GM19240 (cell line): Measurements from ENCODE around the gene MRGPRX3.
"Not testable (repeated sequence)": the region's sequence is repeated elsewhere in the genome, so short reads cannot be mapped to it uniquely, and the experiment has no call there.

ENCODE experiments used
- DNase-seq: peaks from one replicate; pipeline ENCODE4 v3.0.0; 2011; ENCODE audit warnings: low spot score; ENCODE audit not compliant: insufficient read length

MRGPRX3 gene

DNA sequence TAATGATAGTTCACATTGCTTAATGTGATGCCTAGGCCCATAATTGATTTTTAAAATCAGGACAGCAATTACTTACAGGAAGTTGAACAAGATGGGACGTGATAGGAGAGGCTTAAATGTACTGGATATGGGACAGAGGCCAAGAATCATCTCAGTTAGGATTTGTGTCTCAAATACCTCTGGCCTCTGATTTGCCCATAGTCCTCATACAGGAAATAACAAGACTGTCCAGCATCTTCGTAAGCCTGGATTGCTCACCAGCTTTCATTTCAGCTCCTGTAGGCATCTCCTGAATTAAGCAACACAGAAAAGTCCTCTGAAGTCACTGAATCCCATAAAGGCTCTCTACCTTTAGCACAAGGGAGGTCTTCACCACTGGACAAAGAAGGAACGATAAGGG, at the start of gene MRGPRX3:
Gene MRGPRX3 (plus strand): TSS at position 231 of the 400 bp plus-strand sequence. CDS start 4,632 bp downstream, outside the sequence.
- no peak for DNase-seq

DNA sequence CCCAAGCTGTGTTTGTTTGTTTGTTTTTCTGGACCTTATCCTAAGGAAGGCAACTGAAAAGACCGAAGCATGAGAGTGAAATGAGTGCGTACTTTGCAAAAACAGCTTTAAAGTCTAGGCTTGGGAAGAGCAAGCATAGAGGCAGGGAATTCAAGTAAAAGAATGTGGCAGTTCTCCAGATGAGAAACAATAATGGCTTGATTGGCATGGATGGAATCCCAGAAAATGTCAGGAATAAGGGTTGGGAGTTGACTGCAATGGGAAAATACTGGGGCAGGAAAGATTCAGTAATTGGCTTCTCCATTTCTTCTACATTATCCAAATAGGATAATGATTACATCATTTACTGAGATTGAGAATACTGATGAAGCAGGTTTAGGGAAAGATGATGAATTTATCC, 44.0 kb upstream of the MRGPRX3 start:
- DNase-seq = no peak

DNA sequence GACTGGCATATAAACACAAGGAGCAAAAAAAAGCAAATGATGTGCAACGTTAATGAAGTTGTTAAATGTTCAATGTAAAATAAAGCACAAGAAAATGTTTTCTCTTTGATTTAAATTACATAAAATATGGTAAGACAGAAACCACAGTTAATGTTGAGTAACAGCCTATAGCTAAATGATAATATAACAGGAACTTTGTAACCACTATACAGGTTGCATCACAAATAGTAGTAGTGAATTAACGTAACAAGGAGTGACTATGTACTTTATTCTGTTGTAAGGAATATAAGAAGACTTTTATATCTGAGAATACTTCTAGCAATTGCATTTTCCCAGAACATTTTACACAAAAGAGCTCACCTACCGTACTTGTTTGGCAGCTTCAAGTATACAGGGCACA, 43.4 kb upstream of the MRGPRX3 start:
- DNase-seq = no peak

DNA sequence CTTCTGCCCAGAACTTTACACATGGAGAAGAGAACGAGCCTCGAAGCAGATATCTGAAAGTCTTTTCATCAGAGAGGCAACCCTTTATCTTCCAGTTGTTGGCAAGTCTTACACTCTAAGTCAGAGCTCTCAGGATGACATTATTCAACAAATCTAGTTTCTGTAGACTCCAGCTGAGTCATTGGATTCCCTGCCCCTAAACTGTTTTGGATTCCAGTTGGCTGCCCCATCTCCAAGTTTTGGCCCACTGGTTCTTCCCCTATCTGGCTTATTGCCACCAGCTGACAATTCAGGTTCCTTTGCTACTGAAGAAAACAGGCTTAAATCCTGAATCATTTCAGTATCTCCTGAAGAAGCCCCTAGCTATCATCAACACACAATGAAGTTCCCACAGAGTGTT, 40.6 kb upstream of the MRGPRX3 start:
- no peak for DNase-seq

DNA sequence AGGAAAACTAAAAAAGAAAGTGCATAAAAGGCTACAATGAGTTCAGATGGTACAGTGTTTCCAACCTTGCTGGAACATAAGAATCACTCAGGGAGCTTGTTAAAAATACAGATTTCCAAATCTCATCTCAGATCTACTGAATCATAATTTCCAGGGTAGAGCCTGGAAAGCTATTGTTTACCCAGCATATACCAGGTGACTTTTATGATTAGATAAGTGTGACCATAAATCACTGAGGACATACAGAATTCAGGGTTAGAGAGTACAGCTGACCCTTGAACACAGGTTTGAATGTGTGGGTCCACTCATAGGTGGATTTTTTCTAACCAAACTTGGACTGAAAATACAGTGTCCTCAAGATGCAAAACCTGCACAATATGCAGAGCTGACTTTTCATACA, 38.4 kb upstream of the MRGPRX3 start:
- DNase-seq = no peak

DNA sequence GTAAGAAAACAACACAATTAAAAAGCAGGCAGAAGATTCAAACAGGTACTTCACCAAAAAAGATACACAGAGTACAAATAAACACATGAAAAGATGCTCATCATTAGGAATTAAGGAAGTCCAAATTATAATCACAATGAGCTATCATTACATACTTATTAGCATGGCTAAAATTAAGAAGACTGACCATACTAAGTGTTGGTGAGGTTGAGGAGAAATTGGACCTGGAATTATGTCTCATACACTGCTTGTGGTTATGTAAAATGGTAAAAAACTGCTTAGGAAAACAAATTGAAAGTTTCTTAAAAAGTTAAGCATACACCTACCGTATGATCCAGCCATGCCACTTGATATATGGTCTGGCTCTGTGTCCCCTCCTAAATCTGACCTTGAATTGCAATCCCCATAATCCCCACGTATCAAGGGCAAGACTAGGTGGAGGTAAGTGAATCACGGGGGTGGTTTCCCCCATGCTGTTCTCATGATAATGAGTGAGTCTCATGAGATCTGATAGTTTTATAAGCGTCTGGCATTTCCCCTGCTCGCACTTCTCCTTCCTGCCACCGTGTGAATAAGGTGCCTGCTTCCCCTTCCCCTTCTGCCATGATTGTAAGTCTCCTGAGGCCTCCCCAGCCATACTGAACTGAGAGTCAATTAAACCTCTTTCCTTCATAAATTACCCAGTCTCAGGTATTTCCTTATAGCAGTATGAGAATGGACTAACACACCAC, 31.3 kb upstream of the MRGPRX3 start:
- no peak for DNase-seq

DNA sequence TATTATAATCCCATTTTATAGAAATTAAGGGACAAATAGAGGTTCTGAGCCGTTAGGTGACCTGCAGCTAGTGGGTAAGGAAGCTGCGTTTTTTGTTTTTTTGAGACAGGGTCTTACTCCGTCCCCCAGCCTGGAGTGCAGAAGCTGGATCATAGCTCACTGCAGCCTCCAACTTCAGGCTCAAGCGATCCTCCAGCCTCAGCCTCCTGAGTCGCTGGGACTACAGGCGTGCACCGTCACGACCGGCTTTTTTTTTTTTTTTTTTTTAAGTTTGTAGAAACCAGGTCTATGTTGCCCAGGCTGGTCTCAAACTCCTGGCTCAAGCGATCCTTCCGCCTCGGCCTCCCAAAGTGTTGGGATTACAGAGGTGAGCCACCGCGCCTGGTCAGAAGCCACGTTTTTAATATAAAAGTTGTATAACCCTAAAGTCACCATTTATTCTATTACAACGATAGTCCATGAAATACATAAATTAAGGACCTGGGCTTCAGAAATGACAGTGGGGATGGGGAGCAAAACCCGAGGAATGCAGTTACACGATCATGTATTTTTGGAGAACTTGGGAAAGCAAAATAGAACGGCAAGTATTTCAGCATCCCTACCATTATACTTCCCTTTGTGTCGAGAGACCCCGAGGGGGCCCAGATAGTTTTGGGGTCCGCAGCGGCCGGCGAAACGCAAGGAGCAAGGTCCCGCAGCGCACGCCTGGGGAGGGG, 27.1 kb upstream of the MRGPRX3 start:
- DNase-seq = no peak

DNA sequence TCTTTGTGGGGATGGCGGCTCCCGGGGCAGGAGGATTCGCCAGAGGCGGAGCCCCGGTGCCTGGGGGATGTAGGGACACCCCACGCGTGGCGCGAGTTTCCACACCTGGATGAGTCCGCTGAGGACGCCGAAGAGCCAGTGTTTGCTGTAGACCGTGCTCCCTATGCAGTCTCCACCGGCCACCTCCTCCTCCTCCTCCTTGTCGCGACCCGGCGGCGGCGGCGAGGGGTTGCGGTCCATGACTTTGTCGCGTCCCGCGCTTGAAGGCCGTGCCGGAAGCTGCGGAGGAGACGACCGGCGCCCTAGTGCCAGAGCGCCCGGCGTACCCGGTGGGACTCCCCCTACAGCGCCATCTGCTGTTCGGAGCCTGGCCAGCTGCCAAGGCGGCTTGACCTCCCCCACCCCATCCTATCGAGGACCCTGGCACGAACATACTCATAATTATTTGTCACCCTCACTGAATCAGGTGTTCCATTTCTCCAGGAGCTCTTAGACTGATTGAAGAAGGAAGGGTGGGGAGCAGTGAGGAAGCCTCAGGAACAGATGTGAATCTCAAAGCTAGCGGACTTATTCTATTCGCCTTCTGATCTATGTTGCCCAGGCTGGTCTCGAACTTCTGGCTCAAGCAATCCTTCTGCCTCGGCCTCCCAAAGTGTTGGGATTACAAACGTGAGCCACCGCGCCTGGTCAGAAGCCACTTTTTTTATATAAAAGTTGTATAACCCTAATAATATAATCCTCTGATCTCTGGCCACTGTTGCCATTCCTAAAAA, 26.4 kb upstream of the MRGPRX3 start, which contains the start of gene SAAL1:
Gene SAAL1 (minus strand): TSS at position 281 of the 773 bp plus-strand sequence. CDS start 41 bp downstream, at position 240.
- peak; percentile 73 for DNase-seq

DNA sequence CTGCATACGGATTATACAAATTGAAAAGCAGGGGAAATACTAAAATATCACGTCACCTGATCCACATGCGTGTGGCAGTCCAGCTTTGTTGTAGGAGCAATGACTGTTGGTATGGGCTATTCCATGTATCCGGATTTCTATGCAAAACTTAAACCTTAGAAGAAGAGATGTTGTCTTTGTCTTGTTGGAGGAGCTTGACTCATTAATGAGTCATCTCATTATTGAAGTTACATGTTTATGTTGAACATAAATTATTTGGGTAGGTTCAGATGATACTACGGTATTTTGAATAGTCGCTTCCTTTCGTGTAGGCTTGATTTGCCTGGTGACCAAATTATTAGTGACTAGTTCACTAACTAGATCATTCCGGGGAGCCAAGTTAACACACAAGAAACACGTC, 25.7 kb upstream of the MRGPRX3 start:
- no peak for DNase-seq

DNA sequence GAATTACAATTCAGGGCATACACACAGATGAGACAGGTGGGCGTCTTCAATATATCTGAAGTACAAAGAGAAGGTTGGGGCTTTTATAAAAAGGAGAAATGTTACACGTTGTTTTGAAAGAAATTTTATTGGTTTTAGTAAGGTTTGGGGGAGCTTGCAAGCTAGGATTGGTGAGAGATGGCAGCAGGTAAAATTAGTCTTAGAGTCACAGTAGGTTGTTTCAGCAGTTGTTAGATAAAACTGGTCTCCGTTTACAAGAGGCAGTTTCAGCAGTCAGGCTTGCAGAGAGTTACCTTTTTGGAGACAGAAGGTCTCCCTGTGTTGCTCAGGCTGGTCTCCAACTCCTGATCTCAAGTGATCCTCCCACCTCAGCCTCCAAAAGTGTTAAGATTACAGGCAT, 24.1 kb upstream of the MRGPRX3 start:
- no peak for DNase-seq

DNA sequence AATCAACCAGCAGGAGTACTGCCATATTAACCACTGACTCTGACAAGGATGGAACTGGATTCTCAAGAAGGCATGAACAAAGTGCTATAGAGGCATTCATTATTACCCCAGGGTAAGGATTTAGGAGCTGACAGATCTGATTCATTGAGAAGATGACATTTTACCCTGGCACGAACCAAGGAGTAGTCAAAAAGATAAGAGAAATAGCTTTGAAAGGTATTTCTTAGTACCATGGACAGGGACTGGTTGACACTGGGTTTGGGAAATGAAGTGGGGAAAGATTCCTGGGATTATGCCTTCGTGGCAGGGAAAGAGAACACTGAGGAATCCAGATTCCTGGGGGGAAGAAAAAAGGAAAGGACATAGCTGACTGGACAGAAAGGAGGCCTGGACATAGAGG, 21.4 kb upstream of the MRGPRX3 start:
- DNase-seq = no peak

DNA sequence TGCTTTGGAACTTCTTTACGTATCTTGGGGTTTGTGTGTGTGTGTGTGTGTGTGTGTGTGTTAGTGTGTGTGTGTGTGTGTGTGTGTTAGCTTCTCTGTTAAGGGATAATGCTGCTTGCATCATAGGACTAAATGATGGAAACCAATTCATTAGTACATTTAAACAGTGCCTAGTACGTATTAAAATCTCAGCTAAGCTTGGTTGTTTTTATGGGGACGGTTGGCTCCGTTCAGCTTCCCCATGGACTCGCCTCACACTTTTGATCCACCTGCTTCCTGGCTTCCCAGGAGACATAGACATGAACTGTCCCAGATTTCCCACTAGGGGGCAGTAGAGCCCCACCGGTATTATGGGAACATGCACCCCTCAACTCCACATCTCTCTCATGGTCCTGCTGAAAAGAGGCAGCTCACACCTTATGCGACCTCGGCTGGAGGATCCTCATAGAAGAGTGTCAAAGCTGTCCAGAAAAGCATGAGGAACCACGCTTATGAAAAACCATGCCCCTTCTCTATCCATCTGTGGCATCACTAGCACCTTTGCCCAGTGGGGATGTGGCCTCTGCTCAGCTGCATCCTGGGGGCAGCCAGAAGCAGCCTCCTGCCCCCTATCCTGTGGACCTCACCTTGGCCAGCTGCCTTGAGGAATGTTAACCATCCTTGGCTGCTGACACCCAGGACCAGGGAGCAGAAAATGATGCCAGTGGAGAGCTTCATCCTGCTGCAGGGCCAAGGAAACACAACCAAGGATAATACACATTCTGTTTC, 16.8 kb upstream of the MRGPRX3 start:
- peak; percentile 78 for DNase-seq

DNA sequence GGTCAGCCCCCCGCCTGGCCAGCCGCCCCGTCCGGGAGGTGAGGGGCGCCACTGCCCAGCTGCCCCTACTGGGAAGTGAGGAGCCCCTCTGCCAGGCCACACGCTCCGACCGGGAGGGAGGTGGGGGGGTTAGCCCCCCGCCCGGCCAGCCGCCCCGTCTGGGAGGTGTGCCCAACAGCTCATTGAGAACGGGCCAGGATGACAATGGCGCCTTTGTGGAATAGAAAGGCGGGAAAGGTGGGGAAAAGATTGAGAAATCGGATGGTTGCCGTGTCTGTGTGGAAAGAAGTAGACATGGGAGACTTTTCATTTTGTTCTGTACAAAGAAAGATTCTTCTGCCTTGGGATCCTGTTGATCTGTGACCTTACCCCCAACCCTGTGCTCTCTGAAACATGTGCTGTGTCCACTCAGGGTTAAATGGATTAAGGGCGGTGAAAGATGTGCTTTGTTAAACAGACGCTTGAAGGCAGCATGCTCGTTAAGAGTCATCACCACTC, 11.0 kb upstream of the MRGPRX3 start:
- not testable (repeated sequence) for DNase-seq

DNA sequence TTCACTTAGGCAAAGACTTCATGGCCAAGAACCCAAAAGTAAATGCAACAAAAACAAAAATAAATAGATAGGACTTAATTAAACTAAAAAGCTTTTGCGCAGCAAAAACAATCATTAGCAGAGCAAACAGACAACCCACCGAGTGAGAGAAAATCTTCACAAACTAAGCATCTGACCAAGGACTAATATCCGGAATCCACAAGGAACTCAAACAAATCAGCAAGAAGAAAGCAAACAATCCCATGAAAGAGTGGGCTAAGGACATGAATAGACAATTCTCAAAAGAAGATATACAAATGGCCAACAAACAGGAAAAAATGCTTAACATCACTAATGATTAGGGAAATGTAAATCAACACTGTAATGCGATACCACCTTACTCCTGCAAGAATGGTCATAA, 1.3 kb upstream of the MRGPRX3 start:
- DNase-seq = not testable (repeated sequence)

DNA sequence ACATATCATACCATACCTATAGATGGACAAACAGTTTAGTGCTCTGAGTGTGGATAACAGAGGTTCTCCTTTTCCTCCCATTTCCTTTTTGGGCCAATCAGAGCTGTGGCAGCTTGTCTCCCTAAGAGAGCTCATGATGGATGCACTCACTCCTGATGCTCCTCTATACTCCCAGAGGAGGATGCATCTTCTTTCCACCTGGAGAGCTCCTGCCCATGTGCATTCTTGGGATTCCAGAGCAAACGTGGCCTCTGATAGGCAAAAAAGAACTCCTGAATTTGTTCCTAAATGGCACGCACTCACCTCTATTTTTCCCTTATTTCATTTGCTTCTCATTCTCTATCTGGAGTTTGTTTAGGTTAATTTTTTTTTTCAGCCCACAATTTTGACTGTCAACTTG, 2.9 kb downstream of the MRGPRX3 start:
- DNase-seq = no peak

DNA sequence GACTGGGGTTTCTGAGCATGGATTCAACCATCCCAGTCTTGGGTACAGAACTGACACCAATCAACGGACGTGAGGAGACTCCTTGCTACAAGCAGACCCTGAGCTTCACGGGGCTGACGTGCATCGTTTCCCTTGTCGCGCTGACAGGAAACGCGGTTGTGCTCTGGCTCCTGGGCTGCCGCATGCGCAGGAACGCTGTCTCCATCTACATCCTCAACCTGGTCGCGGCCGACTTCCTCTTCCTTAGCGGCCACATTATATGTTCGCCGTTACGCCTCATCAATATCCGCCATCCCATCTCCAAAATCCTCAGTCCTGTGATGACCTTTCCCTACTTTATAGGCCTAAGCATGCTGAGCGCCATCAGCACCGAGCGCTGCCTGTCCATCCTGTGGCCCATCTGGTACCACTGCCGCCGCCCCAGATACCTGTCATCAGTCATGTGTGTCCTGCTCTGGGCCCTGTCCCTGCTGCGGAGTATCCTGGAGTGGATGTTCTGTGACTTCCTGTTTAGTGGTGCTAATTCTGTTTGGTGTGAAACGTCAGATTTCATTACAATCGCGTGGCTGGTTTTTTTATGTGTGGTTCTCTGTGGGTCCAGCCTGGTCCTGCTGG, 4.9 kb downstream of the MRGPRX3 start:
- DNase-seq = no peak

DNA sequence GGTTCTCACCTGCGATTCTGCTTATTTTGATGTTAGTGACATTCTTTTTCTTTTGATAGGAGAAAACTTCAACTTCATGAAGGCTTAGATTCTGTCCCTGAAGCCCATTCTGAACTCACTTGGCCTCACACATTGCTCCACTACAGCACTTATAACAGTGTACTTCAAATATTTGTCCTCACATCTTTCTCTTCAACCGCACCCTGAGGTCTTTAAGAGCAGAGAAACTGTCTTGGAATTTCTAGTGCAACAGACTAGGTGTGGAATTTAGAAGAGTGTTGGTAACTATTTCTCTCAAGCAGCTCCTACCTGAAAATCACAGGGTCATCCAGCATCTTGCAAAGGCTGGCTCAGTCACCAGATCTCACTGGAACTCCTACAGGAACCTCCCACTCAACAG, 7.8 kb downstream of the MRGPRX3 start:
- DNase-seq = no peak

DNA sequence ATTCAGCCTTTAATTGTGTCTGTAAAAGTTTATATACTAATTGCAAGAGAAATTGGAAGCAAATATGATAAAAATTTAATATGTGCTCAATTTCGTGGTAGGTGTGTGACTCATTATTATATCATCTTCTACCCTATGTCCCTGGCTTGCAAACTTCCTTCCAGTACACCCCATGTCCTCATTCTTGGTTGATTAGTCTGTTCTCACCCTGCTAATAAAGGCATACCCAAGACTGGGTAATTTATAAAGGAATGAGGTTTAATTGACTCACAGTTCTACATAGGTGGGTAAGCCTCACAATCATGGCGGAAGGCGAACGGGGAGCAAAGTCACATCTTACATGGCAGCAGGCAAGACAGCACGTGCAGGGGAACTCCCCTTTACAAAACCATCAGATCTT, 11.9 kb downstream of the MRGPRX3 start:
- no peak for DNase-seq

DNA sequence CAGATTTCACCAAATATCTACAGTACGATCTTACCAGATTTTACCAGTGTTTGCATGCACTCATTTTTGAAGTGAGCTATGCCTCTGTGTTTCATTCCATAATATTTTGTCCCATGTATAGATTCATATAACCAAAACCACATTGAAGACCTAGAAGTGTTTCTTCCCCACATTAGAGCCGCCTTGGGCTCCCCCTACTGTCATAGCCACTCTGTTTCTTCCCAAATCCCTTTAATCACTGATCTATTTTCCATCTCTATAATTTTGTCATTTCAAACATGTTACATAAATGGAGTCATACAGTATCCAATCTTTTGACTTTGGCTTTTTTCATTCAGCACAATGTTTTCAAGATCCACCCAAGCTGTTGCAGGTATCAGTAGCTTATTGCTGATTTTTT, 12.7 kb downstream of the MRGPRX3 start:
- no peak for DNase-seq

DNA sequence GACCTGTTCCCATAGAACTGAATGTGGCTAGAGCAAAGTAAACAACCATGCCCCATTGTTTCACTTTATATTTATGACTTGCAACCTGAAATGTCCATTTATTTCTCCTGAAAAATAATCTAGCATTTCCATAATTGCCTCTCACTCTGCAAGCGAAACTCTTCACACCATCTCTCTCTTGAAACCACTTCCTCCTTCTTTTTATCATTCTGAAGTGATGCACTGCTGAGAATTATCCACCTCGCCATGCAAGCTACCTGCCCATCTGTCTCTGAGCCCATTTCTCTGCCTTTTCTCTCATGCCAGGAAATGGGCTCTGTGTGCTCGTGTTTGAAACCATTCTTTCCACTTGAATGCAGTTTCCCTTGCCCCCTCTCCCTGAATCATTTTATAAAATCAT, 13.5 kb downstream of the MRGPRX3 start:
- no peak for DNase-seq

DNA sequence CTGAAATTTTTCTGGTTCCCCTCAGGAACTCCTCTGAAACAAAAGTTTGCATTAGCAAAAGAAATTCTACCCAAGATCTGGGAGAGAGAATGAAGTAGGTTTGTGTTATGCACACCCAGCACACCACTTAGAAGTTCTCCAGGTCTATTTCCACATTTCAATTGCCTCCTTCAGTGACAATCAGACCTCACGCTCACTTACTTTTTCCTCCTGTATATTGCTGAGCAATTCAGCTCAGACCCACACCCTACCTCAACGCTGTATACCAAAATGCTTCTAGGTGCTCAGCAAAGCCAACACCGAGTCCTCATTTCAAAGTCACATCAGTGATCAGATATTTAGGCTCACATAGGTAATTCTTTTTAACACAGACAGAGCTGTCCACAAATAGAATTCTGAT, 19.2 kb downstream of the MRGPRX3 start:
- DNase-seq = no peak
